Vagina (tissue), 2 donors: ENCODE results near the gene BCR. TPM values are rescaled to one million over a fixed set of nuclear protein-coding genes. Genes with fewer than 3 reads are reported as not detected.

Source experiments
- DNase-seq, 2 donors: peaks; one replicate each; pipeline ENCODE4 v3.0.0-alpha.2; 2017; ENCODE audit errors: extremely low spot score in 2 of 2
- H3K27ac ChIP-seq: fragments of 200-600 bp; sonication (generic); one replicate; pipeline ENCODE4 v1.5.1; 2019
- H3K27me3 ChIP-seq: fragments of 200-600 bp; sonication (generic); one replicate; pipeline ENCODE4 v1.5.1; 2019
- H3K36me3 ChIP-seq, 2 donors: fragments of 200-600 bp; sonication (generic); one replicate each; pipeline ENCODE4 v1.5.1; 2017 to 2019
- H3K4me1 ChIP-seq: fragments of 200-600 bp; sonication (generic); one replicate; pipeline ENCODE4 v1.5.1; 2019
- H3K4me3 ChIP-seq, 2 donors: fragments of 200-600 bp; sonication (generic); 1 replicate in 1 of 2; 2 replicates in 1 of 2; pipeline ENCODE4 v1.5.1; 2016 to 2019
- H3K9me3 ChIP-seq: fragments of 200-600 bp; sonication (generic); one replicate; pipeline ENCODE4 v1.5.1; 2019
- POLR2A ChIP-seq, 2 donors: fragments of 450-650 bp; IDR thresholded peaks; one replicate each; pipeline ENCODE4 v1.6.1; 2017; ENCODE audit warnings: antibody characterized with exemption in 2 of 2, mild to moderate bottlenecking in 2 of 2, moderate library complexity in 2 of 2
- POLR2AphosphoS5 ChIP-seq, 2 donors: sonication (generic); formaldehyde crosslinking; IDR thresholded peaks; one replicate each; pipeline ENCODE4 v1.9.0; 2017; ENCODE audit warnings: antibody characterized with exemption in 2 of 2, mild to moderate bottlenecking in 2 of 2, low read depth in 1 of 2; ENCODE audit not compliant: insufficient read depth in 1 of 2
- intact Hi-C: fragments of 100-400 bp; cut with DNase I; formaldehyde crosslinking; loops from one replicate; pipeline ENCODE4 v1.15.1; 2023
- total RNA-seq: library from RNA; depleted of rRNA; stranded (reverse); fragments of >200 nt; gene quantifications from one replicate; pipeline ENCODE4 v1.2.3, GENCODE V29; 2016
- TF ChIP-seq, protein P1 (sequence below), 3 experiments: fragments of 450-650 bp in 2 of 3; fragments of 200-600 bp in 1 of 3; sonication (generic) in 1 of 3; IDR thresholded peaks; one replicate each; pipeline ENCODE4 v1.5.1; 2017 to 2019; ENCODE audit warnings: antibody characterized with exemption in 3 of 3, mild to moderate bottlenecking in 2 of 3, moderate library complexity in 2 of 3

Gene BCR
- total RNA-seq, 1 donor from 2014 or later, result 52.5 TPM

DNA sequence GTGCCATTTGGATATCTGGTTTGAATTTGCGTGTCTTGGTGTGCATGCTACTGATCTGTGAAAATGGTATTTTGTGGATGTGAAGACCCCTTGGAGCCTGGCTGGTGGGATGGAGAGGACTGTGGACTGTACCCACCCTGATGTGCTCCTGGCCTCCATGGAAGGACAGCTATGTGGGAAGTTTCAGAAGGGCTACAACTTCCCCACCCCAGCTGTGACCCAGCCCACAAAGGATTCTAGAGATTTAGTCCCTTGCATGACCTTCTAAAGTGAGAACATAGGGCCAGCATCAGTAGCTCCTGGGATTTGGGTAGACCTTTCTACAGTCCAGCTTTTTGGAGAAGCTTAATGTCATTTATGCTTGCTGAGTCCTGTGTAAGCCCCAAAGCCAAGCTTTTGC is 173.4 kb downstream of the BCR start:
- TF ChIP-seq POLR2A (IDR thresholded peaks at IDR 0.05) (no peak), POLR2AphosphoS5 (IDR thresholded peaks at IDR 0.05; ENCODE audit: insufficient read depth in 1 of 2, low read depth in 1 of 2) (no peak)
- TF ChIP-seq, protein P1, sequence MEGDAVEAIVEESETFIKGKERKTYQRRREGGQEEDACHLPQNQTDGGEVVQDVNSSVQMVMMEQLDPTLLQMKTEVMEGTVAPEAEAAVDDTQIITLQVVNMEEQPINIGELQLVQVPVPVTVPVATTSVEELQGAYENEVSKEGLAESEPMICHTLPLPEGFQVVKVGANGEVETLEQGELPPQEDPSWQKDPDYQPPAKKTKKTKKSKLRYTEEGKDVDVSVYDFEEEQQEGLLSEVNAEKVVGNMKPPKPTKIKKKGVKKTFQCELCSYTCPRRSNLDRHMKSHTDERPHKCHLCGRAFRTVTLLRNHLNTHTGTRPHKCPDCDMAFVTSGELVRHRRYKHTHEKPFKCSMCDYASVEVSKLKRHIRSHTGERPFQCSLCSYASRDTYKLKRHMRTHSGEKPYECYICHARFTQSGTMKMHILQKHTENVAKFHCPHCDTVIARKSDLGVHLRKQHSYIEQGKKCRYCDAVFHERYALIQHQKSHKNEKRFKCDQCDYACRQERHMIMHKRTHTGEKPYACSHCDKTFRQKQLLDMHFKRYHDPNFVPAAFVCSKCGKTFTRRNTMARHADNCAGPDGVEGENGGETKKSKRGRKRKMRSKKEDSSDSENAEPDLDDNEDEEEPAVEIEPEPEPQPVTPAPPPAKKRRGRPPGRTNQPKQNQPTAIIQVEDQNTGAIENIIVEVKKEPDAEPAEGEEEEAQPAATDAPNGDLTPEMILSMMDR (IDR thresholded peaks at IDR 0.05), result no peak
- H3K36me3 ChIP-seq, result no peaks in the 10 kb centered on the region
- no peaks in the 10 kb centered on the region for H3K4me1 ChIP-seq
- H3K4me3 ChIP-seq, result no peak overlapping the region
- no peak overlapping the region for H3K27ac ChIP-seq
- no peaks in the 10 kb centered on the region for H3K9me3 ChIP-seq
- no peak for DNase-seq
- intact Hi-C loops, result no loop called here
- H3K27me3 ChIP-seq, result no peaks in the 10 kb centered on the region

DNA sequence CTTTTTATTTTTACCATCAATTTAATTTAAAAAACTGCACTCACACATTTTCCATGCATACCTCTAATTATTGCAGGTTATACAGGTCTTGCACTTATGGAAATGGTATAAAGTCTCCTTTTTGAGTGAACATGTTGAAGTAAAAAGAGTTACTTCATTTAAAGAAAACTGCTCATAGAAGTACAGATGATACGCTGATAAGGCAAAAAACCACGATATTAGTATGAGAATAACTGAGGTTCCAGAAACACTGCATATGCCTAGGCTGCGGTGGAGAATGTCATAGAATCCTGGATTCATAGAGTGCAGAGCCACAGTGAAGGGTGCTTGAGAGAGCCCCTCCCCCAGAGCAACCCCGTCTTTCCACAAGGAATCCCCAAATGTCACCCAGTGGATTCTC is 175.8 kb downstream of the BCR start:
- intact Hi-C loops, result no loop called here
- TF ChIP-seq, protein P1 (IDR thresholded peaks at IDR 0.05), result no peak
- TF ChIP-seq POLR2AphosphoS5 (IDR thresholded peaks at IDR 0.05; ENCODE audit: insufficient read depth in 1 of 2, low read depth in 1 of 2) (no peak), POLR2A (IDR thresholded peaks at IDR 0.05) (no peak)
- Histone ChIP-seq H3K9me3 (no peaks in the 10 kb centered on the region), H3K4me1 (no peaks in the 10 kb centered on the region), H3K4me3 (no peak overlapping the region), H3K27me3 (no peaks in the 10 kb centered on the region), H3K27ac (no peak overlapping the region), H3K36me3 (no peaks in the 10 kb centered on the region)
- DNase-seq, result no peak

DNA sequence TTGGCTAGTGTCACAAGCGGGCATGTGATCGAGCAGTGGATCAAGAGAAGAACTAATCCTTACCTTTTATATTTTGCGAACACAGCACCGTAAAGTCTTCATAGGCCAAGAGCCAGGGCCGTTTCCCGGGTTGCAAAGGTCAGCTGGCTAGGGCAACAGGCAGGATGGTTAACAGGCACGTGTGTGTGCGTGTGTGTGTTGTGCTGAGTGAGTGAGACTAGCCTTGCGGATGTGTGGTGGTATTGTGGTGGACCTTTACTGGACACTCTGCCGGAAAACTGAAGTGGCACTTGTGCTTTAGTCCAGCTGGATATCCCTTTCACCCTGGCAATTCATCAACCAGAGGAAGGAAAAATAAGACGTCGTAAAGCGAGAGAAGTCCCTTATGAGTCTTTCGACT is 176.7 kb downstream of the BCR start:
- no peaks in the 10 kb centered on the region for H3K36me3 ChIP-seq
- H3K4me1 ChIP-seq, result no peaks in the 10 kb centered on the region
- DNase-seq, result no peak
- no peaks in the 10 kb centered on the region for H3K9me3 ChIP-seq
- intact Hi-C loops, result no loop called here
- H3K27me3 ChIP-seq, result no peaks in the 10 kb centered on the region
- no peak overlapping the region for H3K4me3 ChIP-seq
- TF ChIP-seq, protein P1 (IDR thresholded peaks at IDR 0.05), result no peak
- no peak for TF ChIP-seq POLR2A (IDR thresholded peaks at IDR 0.05)
- TF ChIP-seq POLR2AphosphoS5 (IDR thresholded peaks at IDR 0.05; ENCODE audit: insufficient read depth in 1 of 2, low read depth in 1 of 2), result no peak
- H3K27ac ChIP-seq, result no peak overlapping the region

- Histone ChIP-seq H3K4me3 (no peak overlapping the region), H3K36me3 (no peaks in the 10 kb centered on the region), H3K9me3 (no peaks in the 10 kb centered on the region), H3K27me3 (no peaks in the 10 kb centered on the region), H3K27ac (no peak overlapping the region), H3K4me1 (no peaks in the 10 kb centered on the region)
- intact Hi-C loops, result no loop called here
- TF ChIP-seq POLR2AphosphoS5 (IDR thresholded peaks at IDR 0.05; ENCODE audit: insufficient read depth in 1 of 2, low read depth in 1 of 2), result no peak
- no peak for TF ChIP-seq POLR2A (IDR thresholded peaks at IDR 0.05)
- TF ChIP-seq, protein P1 (IDR thresholded peaks at IDR 0.05), result no peak
- DNase-seq, result no peak
These were observed 179.3 kb downstream of the BCR start for GRCh38 chr22:23359583-23360123.

- no peaks in the 10 kb centered on the region for H3K4me1 ChIP-seq
- no peaks in the 10 kb centered on the region for H3K9me3 ChIP-seq
- H3K36me3 ChIP-seq, result no peaks in the 10 kb centered on the region
- H3K27me3 ChIP-seq, result no peaks in the 10 kb centered on the region
- DNase-seq, result no peak
- no peak overlapping the region for H3K27ac ChIP-seq
- intact Hi-C loops, result no loop called here
- no peak overlapping the region for H3K4me3 ChIP-seq
- no peak for TF ChIP-seq POLR2A (IDR thresholded peaks at IDR 0.05)
- no peak for TF ChIP-seq POLR2AphosphoS5 (IDR thresholded peaks at IDR 0.05; ENCODE audit: insufficient read depth in 1 of 2, low read depth in 1 of 2)
- TF ChIP-seq, protein P1 (IDR thresholded peaks at IDR 0.05), result no peak
These were observed 181.4 kb downstream of the BCR start for GRCh38 chr22:23361676-23362075.
